Measurements from ENCODE around the gene NUBP1. TPM values are rescaled to one million over a fixed set of nuclear protein-coding genes. Genes with fewer than 3 reads are reported as not detected.
A peak's percentile ranks its signal among the peaks of the same experiment; 100 is the strongest.

Gene NUBP1
- total and polyA plus RNA-seq, 9 of the 15 experiments (the other 6 are each of a cell fraction or from before 2014, with no cell fraction given): 17.2 to 55.1 (median 35.6) TPM

DNA sequence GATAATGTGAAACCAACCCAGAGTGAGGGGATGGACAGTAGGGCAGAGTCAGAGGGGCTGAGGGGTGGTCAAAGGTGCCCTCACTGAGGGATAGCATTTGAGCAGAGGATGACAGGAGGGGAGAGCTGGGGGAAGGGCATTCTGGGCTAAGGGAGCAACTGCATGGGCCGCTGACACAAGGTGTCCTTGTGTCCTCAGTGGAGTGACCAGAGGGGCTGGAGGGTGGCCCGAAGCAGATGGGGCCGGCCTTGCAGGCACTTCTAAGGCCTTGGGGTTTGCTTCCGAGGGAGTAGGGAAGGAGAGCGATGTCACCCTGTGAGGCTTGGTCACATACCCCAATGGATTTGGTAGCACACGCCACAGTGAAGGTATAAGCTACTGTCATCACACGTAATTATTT lies 10.0 kb downstream of the NUBP1 start:
- H3K4me2 ChIP-seq (ENCODE audit: insufficient read depth, low read length): no peak overlapping the region
- POLR2A ChIA-PET: interaction anchor here (2.2 kb wide), 1 partner anchor 9 kb away, joined by 21 read pairs; the partner anchor contains the start of gene NUBP1

DNA sequence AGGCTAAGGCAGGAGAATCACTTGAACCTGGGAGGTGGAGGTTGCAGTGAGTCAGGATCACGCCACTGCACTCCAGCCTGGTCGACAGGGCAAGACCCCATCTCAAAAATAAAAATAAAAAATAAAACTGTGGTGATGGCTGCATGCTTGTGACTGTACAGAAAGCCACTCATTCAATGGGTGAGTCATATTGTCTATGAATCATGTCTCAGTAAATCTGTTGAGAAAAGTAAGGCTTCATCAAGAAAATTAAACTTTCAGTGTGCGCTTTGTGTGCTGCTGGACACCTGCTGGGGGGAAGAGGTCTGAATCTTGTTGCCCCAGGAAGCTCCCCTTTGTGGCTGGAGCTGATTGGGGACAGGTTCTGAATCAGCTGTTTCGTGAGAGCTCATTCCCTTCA lies 11.3 kb downstream of the NUBP1 start:
- Histone ChIP-seq H4K20me1 (replicated peaks; ENCODE audit: control insufficient read depth, insufficient read depth, low read length) (no peaks in the 10 kb centered on the region), H3K4me2 (ENCODE audit: insufficient read depth, low read length) (no peak overlapping the region), H3K4me3 (no peak overlapping the region), H3K27ac (ENCODE audit: extremely low read depth, low read depth, low read length) (no peak overlapping the region), H3K9me1 (ENCODE audit: control insufficient read depth, insufficient read depth, low read length) (no peaks in the 10 kb centered on the region), H3K27me3 (ENCODE audit: control insufficient read depth in 2 of 2, insufficient read depth in 2 of 2, low read length in 2 of 2) (no peaks in the 10 kb centered on the region), H3K9ac (ENCODE audit: insufficient read depth in 1 of 2, low read depth in 2 of 2, low read length in 2 of 2) (no peak overlapping the region), H3K4me1 (replicated peaks in 1 of 2; ENCODE audit: control insufficient read depth in 2 of 2, insufficient read depth in 2 of 2, low read length in 2 of 2) (no peaks in the 10 kb centered on the region), H2AFZ (ENCODE audit: low read depth, low read length) (no peak overlapping the region), H3K79me2 (ENCODE audit: control insufficient read depth, insufficient read depth, low read length) (no peaks in the 10 kb centered on the region), H3K9me3 (replicated peaks; ENCODE audit: control insufficient read depth, insufficient read depth, low read depth, low read length) (no peaks in the 10 kb centered on the region), H3K36me3 (ENCODE audit: control insufficient read depth, insufficient read depth, low read length) (peaks cover 52% of the 10 kb centered on the region; the same call in 2 of the 3 replicates)
- no peak for DNase-seq (ENCODE audit: extremely low read depth in 1 of 4, low spot score in 3 of 4)
- no TSS peak for BruUV-seq (replicated peaks)
- in situ Hi-C loops (cut with MboI) (no loop called here), intact Hi-C loops (cut with micrococcal nuclease) (no loop called here)
- peak; percentile 51 for TF ChIP-seq ATF3 (IDR thresholded peaks at IDR 0.05)
- no peak for TF ChIP-seq ATF3 (CRISPR knock-in tag; conservative IDR thresholded peaks at IDR 0.05)
- TF ChIP-seq RAD21 (CRISPR knock-in tag; conservative IDR thresholded peaks at IDR 0.05 in 1 of 2, IDR thresholded peaks at IDR 0.05 in 1 of 2): no peak
- TF ChIP-seq SNIP1 (IDR thresholded peaks at IDR 0.05; ENCODE audit: low read depth): no peak
- no peak for TF ChIP-seq ZNF551 (CRISPR knock-in tag; IDR thresholded peaks at IDR 0.05)
- TF ChIP-seq SMARCA5 (IDR thresholded peaks at IDR 0.05): no peak
- no peak for TF ChIP-seq HMG20A (CRISPR knock-in tag; conservative IDR thresholded peaks at IDR 0.05)
- TF ChIP-seq, protein P1, sequence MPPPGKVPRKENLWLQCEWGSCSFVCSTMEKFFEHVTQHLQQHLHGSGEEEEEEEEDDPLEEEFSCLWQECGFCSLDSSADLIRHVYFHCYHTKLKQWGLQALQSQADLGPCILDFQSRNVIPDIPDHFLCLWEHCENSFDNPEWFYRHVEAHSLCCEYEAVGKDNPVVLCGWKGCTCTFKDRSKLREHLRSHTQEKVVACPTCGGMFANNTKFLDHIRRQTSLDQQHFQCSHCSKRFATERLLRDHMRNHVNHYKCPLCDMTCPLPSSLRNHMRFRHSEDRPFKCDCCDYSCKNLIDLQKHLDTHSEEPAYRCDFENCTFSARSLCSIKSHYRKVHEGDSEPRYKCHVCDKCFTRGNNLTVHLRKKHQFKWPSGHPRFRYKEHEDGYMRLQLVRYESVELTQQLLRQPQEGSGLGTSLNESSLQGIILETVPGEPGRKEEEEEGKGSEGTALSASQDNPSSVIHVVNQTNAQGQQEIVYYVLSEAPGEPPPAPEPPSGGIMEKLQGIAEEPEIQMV (tag; conservative IDR thresholded peaks at IDR 0.05; ENCODE audit: low read depth): no peak
- CTCF ChIA-PET (ENCODE audit: low intra/inter-chr PET ratio): no interaction called here
- FAIRE-seq: no peak
- WGBS (ENCODE audit: insufficient coverage, low coverage, missing lambda C conversion rate): 72% methylated on average over 4 of the region's 4 CpGs
- ATAC-seq: no peak
- POLR2A ChIA-PET: interaction anchor here (0.7 kb wide), 1 partner anchor 11 kb away, joined by 3 read pairs; no protein-coding TSS in a partner anchor

More for the DNA sequence above, 10.0 kb downstream of the NUBP1 start:
- H3K4me3 ChIP-seq: no peak overlapping the region
- TF ChIP-seq RBFOX2 (IDR thresholded peaks at IDR 0.05; ENCODE audit: low read depth, low read length) (0 out of 2 replicates have a peak, but pooled peaks have one; percentile 17), SMARCB1 (IDR thresholded peaks at IDR 0.05; ENCODE audit: insufficient read length, low read depth) (no peak)
- no peaks in the 10 kb centered on the region for H3K4me1 ChIP-seq (replicated peaks in 1 of 2; ENCODE audit: control insufficient read depth in 2 of 2, insufficient read depth in 2 of 2, low read length in 2 of 2)
- BruUV-seq (replicated peaks): no TSS peak
- in situ Hi-C loops (cut with MboI): no loop called here
- DNase-seq (ENCODE audit: extremely low read depth in 1 of 4, low spot score in 3 of 4) (no peak), ATAC-seq (no peak), FAIRE-seq (no peak)
- no peaks in the 10 kb centered on the region for H3K27me3 ChIP-seq (ENCODE audit: control insufficient read depth in 2 of 2, insufficient read depth in 2 of 2, low read length in 2 of 2)
- H3K79me2 ChIP-seq (ENCODE audit: control insufficient read depth, insufficient read depth, low read length): no peaks in the 10 kb centered on the region
- H3K36me3 ChIP-seq (ENCODE audit: control insufficient read depth, insufficient read depth, low read length): peaks cover 52% of the 10 kb centered on the region; the same call in 2 of the 3 replicates
- CTCF ChIA-PET (ENCODE audit: low intra/inter-chr PET ratio): no interaction called here
- 94% methylated on average over 7 of the region's 7 CpGs for WGBS (ENCODE audit: insufficient coverage, low coverage, missing lambda C conversion rate)
- H3K27ac ChIP-seq (ENCODE audit: extremely low read depth, low read depth, low read length): no peak overlapping the region
- H4K20me1 ChIP-seq (replicated peaks; ENCODE audit: control insufficient read depth, insufficient read depth, low read length): no peaks in the 10 kb centered on the region
- no peak overlapping the region for H3K9ac ChIP-seq (ENCODE audit: insufficient read depth in 1 of 2, low read depth in 2 of 2, low read length in 2 of 2)
- H3K9me3 ChIP-seq (replicated peaks; ENCODE audit: control insufficient read depth, insufficient read depth, low read depth, low read length): no peaks in the 10 kb centered on the region
- intact Hi-C loops (cut with micrococcal nuclease): no loop called here
- no peak overlapping the region for H2AFZ ChIP-seq (ENCODE audit: low read depth, low read length)
- H3K9me1 ChIP-seq (ENCODE audit: control insufficient read depth, insufficient read depth, low read length): no peaks in the 10 kb centered on the region

Data from K562 (cell line).